Colon (tissue), 2 donors: Measurements from ENCODE around the gene MIER1.
"Not testable (repeated sequence)": the region's sequence is repeated elsewhere in the genome, so short reads cannot be mapped to it uniquely, and the experiment has no call there.

Source experiments
- FAIRE-seq: peaks from 2 replicates; lab custom pipeline; 2012; peaks lifted over from hg19 to GRCh38; lab: Jason Lieb, UNC
- donor health status: control.
- donor health status: control.

The MIER1 gene

GRCh38 chr1:66938613-66939012 lies 13.8 kb downstream of the MIER1 start:
- no peak for FAIRE-seq

GRCh38 chr1:66940981-66941380 lies 16.2 kb downstream of the MIER1 start:
- no peak for FAIRE-seq

GRCh38 chr1:66943361-66943969 lies 18.7 kb downstream of the MIER1 start:
- FAIRE-seq: no peak

- no peak for FAIRE-seq
Measured at GRCh38 chr1:66944330-66945274, 19.8 kb downstream of the MIER1 start.

GRCh38 chr1:66945316-66945715 lies 20.5 kb downstream of the MIER1 start:
- no peak for FAIRE-seq

GRCh38 chr1:66947267-66947666 lies 22.5 kb downstream of the MIER1 start:
- no peak for FAIRE-seq

GRCh38 chr1:66951513-66951912 lies 26.7 kb downstream of the MIER1 start:
- no peak for FAIRE-seq

GRCh38 chr1:66954208-66954607 lies 29.4 kb downstream of the MIER1 start:
- no peak for FAIRE-seq

- FAIRE-seq: no peak
Measured at GRCh38 chr1:66957938-66958337, 33.1 kb downstream of the MIER1 start.

- not testable (repeated sequence) for FAIRE-seq
Measured at GRCh38 chr1:66966188-66966873, 41.5 kb downstream of the MIER1 start.

GRCh38 chr1:66968574-66968973 lies 43.8 kb downstream of the MIER1 start:
- FAIRE-seq: no peak

- FAIRE-seq: peak; percentile 21
Measured at GRCh38 chr1:66978201-66978600, 53.4 kb downstream of the MIER1 start.

GRCh38 chr1:66979621-66980020 lies 54.8 kb downstream of the MIER1 start:
- FAIRE-seq: not testable (repeated sequence)

GRCh38 chr1:66980745-66981367 lies 56.1 kb downstream of the MIER1 start:
- no peak for FAIRE-seq

- FAIRE-seq: no peak
Measured at GRCh38 chr1:66981679-66982078, 56.9 kb downstream of the MIER1 start.

GRCh38 chr1:66982561-66983260 lies 57.9 kb downstream of the MIER1 start:
- FAIRE-seq: no peak

GRCh38 chr1:66984491-66984890 lies 59.7 kb downstream of the MIER1 start:
- FAIRE-seq: no peak

- FAIRE-seq: no peak
Measured at GRCh38 chr1:66985835-66986234, 61.0 kb downstream of the MIER1 start.

GRCh38 chr1:66993076-66993475 lies 68.3 kb downstream of the MIER1 start:
- no peak for FAIRE-seq

- FAIRE-seq: no peak
Measured at GRCh38 chr1:66996018-66996682, 71.4 kb downstream of the MIER1 start.

GRCh38 chr1:66998972-66999371 lies 74.2 kb downstream of the MIER1 start:
- FAIRE-seq: no peak
